ENCODE measurements around the gene PLPP4. TPM values are rescaled to one million over a fixed set of nuclear protein-coding genes. Genes with fewer than 3 reads are reported as not detected.

PLPP4 gene
- polyA plus RNA-seq, 5 donors: 0.13 to 0.21 (median 0.18) TPM; not detected in 2

GRCh38 chr10:120517196-120517595 is 60.2 kb downstream of the PLPP4 start:
- DNase-seq: no peak

GRCh38 chr10:120517881-120518484 is 61.0 kb downstream of the PLPP4 start:
- no peak for DNase-seq

GRCh38 chr10:120521880-120522279 is 64.9 kb downstream of the PLPP4 start:
- no peak for DNase-seq

GRCh38 chr10:120527691-120528090 is 70.7 kb downstream of the PLPP4 start:
- no peak for DNase-seq

- DNase-seq: no peak
Measured at GRCh38 chr10:120530699-120531098, 73.7 kb downstream of the PLPP4 start.

- DNase-seq: no peak
Measured at GRCh38 chr10:120538091-120538490, 81.1 kb downstream of the PLPP4 start.

- DNase-seq: no peak
Measured at GRCh38 chr10:120539076-120539475, 82.0 kb downstream of the PLPP4 start.

- DNase-seq: no peak
Measured at GRCh38 chr10:120540486-120540885, 83.5 kb downstream of the PLPP4 start.

GRCh38 chr10:120541984-120542383 is 85.0 kb downstream of the PLPP4 start:
- DNase-seq: no peak

GRCh38 chr10:120542591-120542990 is 85.6 kb downstream of the PLPP4 start:
- DNase-seq: no peak

GRCh38 chr10:120543291-120543690 is 86.3 kb downstream of the PLPP4 start:
- no peak for DNase-seq

- no peak for DNase-seq
Measured at GRCh38 chr10:120548210-120548609, 91.2 kb downstream of the PLPP4 start.

GRCh38 chr10:120552262-120552661 is 95.2 kb downstream of the PLPP4 start:
- DNase-seq: no peak

GRCh38 chr10:120553911-120554310 is 96.9 kb downstream of the PLPP4 start:
- no peak for DNase-seq

- DNase-seq: no peak
Measured at GRCh38 chr10:120555436-120555835, 98.4 kb downstream of the PLPP4 start.

- peak in 1 of 2 donors; percentile 5 for DNase-seq
Measured at GRCh38 chr10:120555842-120556532, 99.0 kb downstream of the PLPP4 start.

- no peak for DNase-seq
Measured at GRCh38 chr10:120557311-120557710, 100.3 kb downstream of the PLPP4 start.

- DNase-seq: no peak
Measured at GRCh38 chr10:120559800-120560199, 102.8 kb downstream of the PLPP4 start.

GRCh38 chr10:120562956-120563355 is 105.9 kb downstream of the PLPP4 start:
- no peak for DNase-seq

GRCh38 chr10:120570418-120570817 is 113.4 kb downstream of the PLPP4 start:
- no peak for DNase-seq

- no peak for DNase-seq
Measured at GRCh38 chr10:120571266-120571665, 114.2 kb downstream of the PLPP4 start.

- no peak for DNase-seq
Measured at GRCh38 chr10:120572307-120572706, 115.3 kb downstream of the PLPP4 start.

- DNase-seq: no peak
Measured at GRCh38 chr10:120573355-120573754, 116.3 kb downstream of the PLPP4 start.

- no peak for DNase-seq
Measured at GRCh38 chr10:120574981-120575380, 118.0 kb downstream of the PLPP4 start.
